B cell (primary cell): ENCODE measurements around the gene SRC. TPM values are rescaled to one million over a fixed set of nuclear protein-coding genes. Genes with fewer than 3 reads are reported as not detected.
"Not testable (repeated sequence)": the region's sequence is repeated elsewhere in the genome, so short reads cannot be mapped to it uniquely, and the experiment has no call there.

ENCODE experiments used
- ATAC-seq: fragments of 200-7000 bp; cut with Tn5 transposase; one replicate; pipeline ENCODE4 v1.10.0; 2021; ENCODE audit warnings: low read depth, mild to moderate bottlenecking, moderate number of reproducible peaks, moderate library complexity
- CTCF ChIA-PET: fragments of 350-600 bp; sonication (Branson Sonifier 250); formaldehyde crosslinking; loops from one replicate; lab custom pipeline; 2021; ENCODE audit warnings: antibody characterized with exemption, inconsistent platforms; lab: Charles Lee
- POLR2A ChIA-PET: fragments of 350-600 bp; sonication (Branson Sonifier 250); formaldehyde crosslinking; loops from one replicate; lab custom pipeline; 2021; ENCODE audit warnings: antibody characterized with exemption; lab: Charles Lee
- DNase-seq: peaks from one replicate; pipeline ENCODE4 v3.0.0; 2013
- H2AFZ ChIP-seq: 2 replicates; pipeline ENCODE4 v1.6.1; 2012; ENCODE audit warnings: mild to moderate bottlenecking, low read depth, low read length; ENCODE audit not compliant: insufficient read depth, poor library complexity, severe bottlenecking
- H3K27ac ChIP-seq, 2 donors: 1 replicate in 1 of 2; 2 replicates in 1 of 2; pipeline ENCODE4 v1.5.1; 2012 to 2013; ENCODE audit warnings: low read length in 2 of 2, mild to moderate bottlenecking in 2 of 2, moderate library complexity in 1 of 2
- H3K27me3 ChIP-seq, 4 experiments: fragments of 200-600 bp in 1 of 4; sonication (generic) in 1 of 4; replicated peaks in 1 of 4; 1 replicate in 2 of 4; 2 replicates in 2 of 4; pipeline versions ENCODE4 v1.6.1 to v1.7.0; 2013 to 2016; ENCODE audit warnings: low read length in 3 of 4, mild to moderate bottlenecking in 2 of 4, mixed read lengths in 1 of 4, moderate library complexity in 1 of 4; ENCODE audit not compliant: insufficient read depth in 4 of 4, control insufficient read depth in 3 of 4; ENCODE audit errors: control extremely low read depth in 1 of 4
- H3K36me3 ChIP-seq, 2 experiments: replicated peaks in 1 of 2; 1 replicate in 1 of 2; 2 replicates in 1 of 2; pipeline versions ENCODE4 v1.6.1 to v1.7.1; 2013; ENCODE audit warnings: low read length in 1 of 2; ENCODE audit not compliant: insufficient read depth in 2 of 2, control insufficient read depth in 1 of 2; ENCODE audit errors: control extremely low read depth in 1 of 2, extremely low read depth in 1 of 2
- H3K4me1 ChIP-seq, 2 donors: fragments of 200-600 bp in 1 of 2; sonication (generic) in 1 of 2; 1 replicate in 1 of 2; 2 replicates in 1 of 2; pipeline versions ENCODE4 v1.5.1 to v1.6.1; 2013 to 2017; ENCODE audit warnings: low read length in 2 of 2; ENCODE audit not compliant: control insufficient read depth in 2 of 2, insufficient read depth in 2 of 2
- H3K4me2 ChIP-seq: replicated peaks from 2 replicates; pipeline ENCODE3; 2012; ENCODE audit warnings: mild to moderate bottlenecking, low read depth, low read length; ENCODE audit not compliant: poor library complexity, severe bottlenecking
- H3K4me3 ChIP-seq, 5 experiments: fragments of 200-600 bp in 1 of 5; sonication (generic) in 1 of 5; 1 replicate in 3 of 5; 2 replicates in 2 of 5; pipeline versions ENCODE4 v1.5.1 to v1.7.0; 2011 to 2016; ENCODE audit warnings: low read length in 4 of 5, mild to moderate bottlenecking in 4 of 5, low read depth in 2 of 5, control low read depth in 1 of 5, moderate library complexity in 1 of 5; ENCODE audit not compliant: insufficient read depth in 1 of 5; ENCODE audit errors: control extremely low read depth in 1 of 5, extremely low read depth in 1 of 5
- H3K79me2 ChIP-seq: fragments of 200-600 bp; sonication (generic); one replicate; pipeline ENCODE4 v1.6.0; 2016; ENCODE audit warnings: low read length; ENCODE audit not compliant: control insufficient read depth, insufficient read depth
- H3K9ac ChIP-seq: fragments of 200-600 bp; sonication (generic); 2 replicates; pipeline ENCODE4 v1.6.1; 2017; ENCODE audit warnings: mild to moderate bottlenecking, low read length, moderate library complexity
- H3K9me3 ChIP-seq, 3 donors: one replicate each; pipeline versions ENCODE4 v1.6.1 to v1.7.1; 2013; ENCODE audit warnings: low read length in 2 of 3; ENCODE audit not compliant: control insufficient read depth in 2 of 3, insufficient read depth in 1 of 3; ENCODE audit errors: control extremely low read depth in 1 of 3
- H4K20me1 ChIP-seq: 2 replicates; pipeline ENCODE4 v1.6.0; 2012; ENCODE audit warnings: mild to moderate bottlenecking, low read length; ENCODE audit not compliant: insufficient read depth, control insufficient read depth, poor library complexity, severe bottlenecking
- H3K27ac Mint-ChIP-seq: one replicate; pipeline ENCODE4 v1.8.0; 2021; ENCODE audit warnings: mixed read lengths
- H3K27me3 Mint-ChIP-seq: one replicate; pipeline ENCODE4 v1.8.0; 2021; ENCODE audit warnings: mixed read lengths
- H3K4me1 Mint-ChIP-seq: one replicate; pipeline ENCODE4 v1.8.0; 2021; ENCODE audit warnings: mixed read lengths
- H3K4me3 Mint-ChIP-seq: one replicate; pipeline ENCODE4 v1.8.0; 2021; ENCODE audit warnings: mixed read lengths
- H3K9me3 Mint-ChIP-seq: one replicate; pipeline ENCODE4 v1.8.0; 2022; ENCODE audit warnings: mixed read lengths; ENCODE audit not compliant: insufficient read depth
- CTCF ChIP-seq: fragments of 200-600 bp; IDR thresholded peaks from one replicate; pipeline ENCODE4 v1.8.0; 2022; ENCODE audit warnings: antibody characterized with exemption, mild to moderate bottlenecking
- EZH2 ChIP-seq: IDR thresholded peaks from 2 replicates; pipeline ENCODE4 v1.6.1; 2012; ENCODE audit warnings: borderline replicate concordance, low read depth, mild to moderate bottlenecking, moderate library complexity, low read length; ENCODE audit not compliant: insufficient read depth, poor library complexity, severe bottlenecking
- WGBS: methylation state at CpG from one replicate; pipeline ENCODE4 v1.1.5; 2013; ENCODE audit warnings: missing lambda C conversion rate; ENCODE audit not compliant: insufficient coverage; 5-methylcytosine and 5-hydroxymethylcytosine counted together
- intact Hi-C: fragments of 100-400 bp; cut with micrococcal nuclease; formaldehyde crosslinking; loops from one replicate; pipeline ENCODE4 v1.10.0; 2022
- polyA plus RNA-seq: library from polyadenylated mRNA; depleted of rRNA; stranded (reverse); fragments of >200 nt; gene quantifications from 2 replicates; pipeline ENCODE4 v1.2.3, GENCODE V29; 2012
- total RNA-seq, 2 donors: library from RNA; stranded (reverse); fragments of 120-200 nt in 1 of 2; gene quantifications; 1 replicate in 1 of 2; 2 replicates in 1 of 2; pipeline versions ENCODE4 v1.2.3 to v1.2.4, GENCODE V29; 2013 to 2022

The SRC gene
- total and polyA plus RNA-seq, 2 donors (not counting 1 experiment from before 2014, with no cell fraction given), result 6.5 to 16.8 TPM

GRCh38 chr20:37339208-37339607 is 6.7 kb upstream of the SRC start:
- no peak overlapping the region for H3K9ac ChIP-seq
- H3K4me3 ChIP-seq, result no peak overlapping the region
- no peaks in the 10 kb centered on the region for H3K27me3 Mint-ChIP-seq
- no peaks in the 10 kb centered on the region for H3K9me3 ChIP-seq
- no peaks in the 10 kb centered on the region for H4K20me1 ChIP-seq
- TF ChIP-seq CTCF (no peak), EZH2 (no peak)
- H3K4me1 Mint-ChIP-seq, result peaks cover 28% of the 10 kb centered on the region
- H3K4me3 Mint-ChIP-seq, result no peak overlapping the region
- peaks cover 26 to 36% of the 10 kb centered on the region in 2 donors for H3K4me1 ChIP-seq
- WGBS, result 83% methylated on average over 1 of the region's 4 CpGs
- no peaks in the 10 kb centered on the region for H3K36me3 ChIP-seq
- H3K4me2 ChIP-seq, result no peak overlapping the region
- intact Hi-C loops, result loop anchor here (5.0 kb wide), 1 partner anchor 43 kb away; no protein-coding TSS in a partner anchor
- no peak overlapping the region for H2AFZ ChIP-seq
- H3K27ac ChIP-seq, result no peak overlapping the region
- H3K27me3 ChIP-seq, result no peaks in the 10 kb centered on the region
- no peaks in the 10 kb centered on the region for H3K9me3 Mint-ChIP-seq
- POLR2A ChIA-PET, result interaction anchor here (0.9 kb wide), 1 partner anchor 877 kb away, joined by 3 read pairs; no protein-coding TSS in a partner anchor
- peak overlapping the region; percentile 46 for H3K27ac Mint-ChIP-seq
- no peak for DNase-seq
- ATAC-seq, result no peak
- H3K79me2 ChIP-seq, result no peaks in the 10 kb centered on the region
- CTCF ChIA-PET, result interaction anchor here (0.7 kb wide), 1 partner anchor 68 kb away, joined by 3 read pairs; no protein-coding TSS in a partner anchor

- H3K79me2 ChIP-seq, H2AFZ ChIP-seq, H3K4me2 ChIP-seq, H3K4me3 ChIP-seq, H3K27ac Mint-ChIP-seq, DNase-seq, POLR2A ChIA-PET, H3K27me3 Mint-ChIP-seq, H3K9me3 Mint-ChIP-seq, H3K9ac ChIP-seq, H4K20me1 ChIP-seq, H3K36me3 ChIP-seq, H3K4me3 Mint-ChIP-seq, ATAC-seq, H3K27ac ChIP-seq, H3K9me3 ChIP-seq, H3K27me3 ChIP-seq: not testable (repeated sequence)
- intact Hi-C loops, result loop anchor here (5.0 kb wide), 1 partner anchor 43 kb away; no protein-coding TSS in a partner anchor
- WGBS, result 97% methylated on average over 5 of the region's 7 CpGs
- H3K4me1 ChIP-seq, result peaks cover 27 to 38% of the 10 kb centered on the region in 2 donors
- CTCF ChIA-PET, result interaction anchor here (0.7 kb wide), 1 partner anchor 69 kb away, joined by 3 read pairs; no protein-coding TSS in a partner anchor
- H3K4me1 Mint-ChIP-seq, result peaks cover 32% of the 10 kb centered on the region
Measured at GRCh38 chr20:37339764-37340109, 6.2 kb upstream of the SRC start.
